Ascending aorta (tissue), 2 donors: ENCODE measurements around the gene MFSD6. TPM values are rescaled to one million over a fixed set of nuclear protein-coding genes. Genes with fewer than 3 reads are reported as not detected.
A peak's percentile ranks its signal among the peaks of the same experiment; 100 is the strongest.

Experiments
- DNase-seq, 2 donors: peaks; one replicate each; pipeline ENCODE4 v3.0.0-alpha.2; 2019; ENCODE audit warnings: low spot score in 2 of 2
- H3K27ac ChIP-seq, 2 donors: fragments of 200-600 bp; sonication (generic); one replicate each; pipeline ENCODE4 v1.5.1; 2016 to 2017; ENCODE audit warnings: mild to moderate bottlenecking in 1 of 2
- H3K27me3 ChIP-seq: fragments of 200-600 bp; sonication (generic); one replicate; pipeline ENCODE4 v1.5.1; 2017
- H3K36me3 ChIP-seq, 2 donors: fragments of 200-600 bp; sonication (generic); one replicate each; pipeline ENCODE4 v1.5.1; 2016
- H3K4me1 ChIP-seq, 2 donors: fragments of 200-600 bp; sonication (generic); one replicate each; pipeline ENCODE4 v1.5.1; 2016 to 2017; ENCODE audit warnings: mild to moderate bottlenecking in 1 of 2
- H3K4me3 ChIP-seq, 2 donors: fragments of 200-600 bp; sonication (generic); one replicate each; pipeline ENCODE4 v1.5.1; 2016 to 2017; ENCODE audit warnings: mild to moderate bottlenecking in 1 of 2
- H3K9me3 ChIP-seq, 2 donors: fragments of 200-600 bp; sonication (generic); one replicate each; pipeline ENCODE4 v1.5.1; 2016
- intact Hi-C: fragments of 100-400 bp; cut with DNase I; formaldehyde crosslinking; loops from one replicate; pipeline ENCODE4 v1.15.1; 2023
- total RNA-seq: library from RNA; depleted of rRNA; stranded (reverse); fragments of >200 nt; gene quantifications from one replicate; pipeline ENCODE4 v1.1.0, GENCODE V29; 2016
- TF ChIP-seq, protein P1 (sequence below), 3 experiments: fragments of 200-600 bp in 2 of 3; fragments of 450-650 bp in 1 of 3; sonication (generic) in 2 of 3; IDR thresholded peaks; one replicate each; pipeline ENCODE4 v1.5.1; 2016 to 2019; ENCODE audit warnings: antibody characterized with exemption in 3 of 3, mild to moderate bottlenecking in 1 of 3, moderate library complexity in 1 of 3

MFSD6 gene
- total RNA-seq, 1 donor from 2014 or later, result 53.2 TPM

DNA sequence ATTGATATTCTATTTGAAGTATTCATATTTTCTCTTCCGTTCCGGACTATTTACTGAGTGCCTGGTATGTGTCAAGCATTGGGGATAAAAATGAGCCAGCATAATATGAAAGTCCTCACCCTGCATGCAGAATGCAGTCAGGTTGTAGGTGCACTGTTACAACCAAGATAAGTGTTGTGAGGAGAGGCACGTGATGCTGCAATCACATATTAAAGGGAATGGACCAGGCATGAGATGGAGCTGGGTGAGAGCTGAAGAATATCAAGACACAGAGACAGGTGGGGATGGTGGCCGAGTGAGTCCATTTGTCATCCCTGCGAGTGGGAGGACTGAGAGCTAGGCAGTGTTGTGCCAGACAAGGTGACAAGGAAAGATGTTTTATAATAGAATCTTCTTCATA is 52.3 kb downstream of the MFSD6 start:
- Histone ChIP-seq H3K27me3 (no peaks in the 10 kb centered on the region), H3K4me1 (no peaks in the 10 kb centered on the region), H3K9me3 (no peaks in the 10 kb centered on the region), H3K27ac (no peak overlapping the region), H3K36me3 (no peaks in the 10 kb centered on the region), H3K4me3 (no peak overlapping the region)
- TF ChIP-seq, protein P1, sequence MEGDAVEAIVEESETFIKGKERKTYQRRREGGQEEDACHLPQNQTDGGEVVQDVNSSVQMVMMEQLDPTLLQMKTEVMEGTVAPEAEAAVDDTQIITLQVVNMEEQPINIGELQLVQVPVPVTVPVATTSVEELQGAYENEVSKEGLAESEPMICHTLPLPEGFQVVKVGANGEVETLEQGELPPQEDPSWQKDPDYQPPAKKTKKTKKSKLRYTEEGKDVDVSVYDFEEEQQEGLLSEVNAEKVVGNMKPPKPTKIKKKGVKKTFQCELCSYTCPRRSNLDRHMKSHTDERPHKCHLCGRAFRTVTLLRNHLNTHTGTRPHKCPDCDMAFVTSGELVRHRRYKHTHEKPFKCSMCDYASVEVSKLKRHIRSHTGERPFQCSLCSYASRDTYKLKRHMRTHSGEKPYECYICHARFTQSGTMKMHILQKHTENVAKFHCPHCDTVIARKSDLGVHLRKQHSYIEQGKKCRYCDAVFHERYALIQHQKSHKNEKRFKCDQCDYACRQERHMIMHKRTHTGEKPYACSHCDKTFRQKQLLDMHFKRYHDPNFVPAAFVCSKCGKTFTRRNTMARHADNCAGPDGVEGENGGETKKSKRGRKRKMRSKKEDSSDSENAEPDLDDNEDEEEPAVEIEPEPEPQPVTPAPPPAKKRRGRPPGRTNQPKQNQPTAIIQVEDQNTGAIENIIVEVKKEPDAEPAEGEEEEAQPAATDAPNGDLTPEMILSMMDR (IDR thresholded peaks at IDR 0.05), result no peak
- intact Hi-C loops, result no loop called here
- DNase-seq, result no peak

DNA sequence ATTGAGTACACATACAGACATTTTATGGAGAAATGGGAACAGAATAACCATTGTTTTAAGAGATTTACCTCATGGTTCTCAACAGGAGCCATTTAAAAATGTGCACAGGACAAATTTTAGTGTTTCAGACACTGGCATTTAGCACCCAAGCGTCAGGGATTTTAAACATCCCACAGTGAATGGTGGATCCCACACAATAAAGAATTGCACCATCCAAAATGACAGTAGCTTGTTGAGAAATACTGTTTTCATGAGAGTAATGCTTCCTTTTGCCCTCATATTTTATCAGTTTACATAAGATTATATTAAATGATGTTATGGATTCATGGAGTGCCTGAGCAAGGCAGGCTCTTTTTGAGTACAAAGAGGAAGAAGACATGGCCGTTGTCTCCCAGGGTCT is 54.0 kb downstream of the MFSD6 start:
- H3K4me1 ChIP-seq, result no peaks in the 10 kb centered on the region
- TF ChIP-seq, protein P1 (IDR thresholded peaks at IDR 0.05), result no peak
- no peak overlapping the region for H3K27ac ChIP-seq
- H3K9me3 ChIP-seq, result no peaks in the 10 kb centered on the region
- no peaks in the 10 kb centered on the region for H3K36me3 ChIP-seq
- no peak for DNase-seq
- intact Hi-C loops, result no loop called here
- no peak overlapping the region for H3K4me3 ChIP-seq
- H3K27me3 ChIP-seq, result no peaks in the 10 kb centered on the region

DNA sequence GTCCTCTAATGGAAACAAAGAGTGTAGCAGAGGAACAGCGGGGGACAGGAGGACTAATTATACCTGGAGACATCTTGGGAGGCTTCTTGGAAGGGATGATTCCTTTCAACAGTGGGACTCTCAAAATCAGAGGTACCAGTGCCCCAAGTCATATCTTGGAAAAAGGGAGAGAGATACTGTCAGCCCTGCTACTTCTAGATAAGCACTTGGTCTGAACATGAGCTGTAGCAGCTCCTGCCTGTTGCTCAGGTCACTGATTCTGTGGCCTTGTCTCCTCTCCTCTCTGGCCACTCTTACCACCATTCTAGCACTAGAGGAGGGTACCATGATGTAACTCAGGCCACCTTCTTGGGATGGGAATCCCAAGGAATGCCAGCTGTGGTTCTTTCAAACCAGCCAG is 54.5 kb downstream of the MFSD6 start:
- TF ChIP-seq, protein P1 (IDR thresholded peaks at IDR 0.05), result no peak
- intact Hi-C loops, result no loop called here
- no peaks in the 10 kb centered on the region for H3K27me3 ChIP-seq
- no peak for DNase-seq
- H3K4me1 ChIP-seq, result no peaks in the 10 kb centered on the region
- no peaks in the 10 kb centered on the region for H3K36me3 ChIP-seq
- no peaks in the 10 kb centered on the region for H3K9me3 ChIP-seq
- H3K4me3 ChIP-seq, result no peak overlapping the region
- H3K27ac ChIP-seq, result no peak overlapping the region

DNA sequence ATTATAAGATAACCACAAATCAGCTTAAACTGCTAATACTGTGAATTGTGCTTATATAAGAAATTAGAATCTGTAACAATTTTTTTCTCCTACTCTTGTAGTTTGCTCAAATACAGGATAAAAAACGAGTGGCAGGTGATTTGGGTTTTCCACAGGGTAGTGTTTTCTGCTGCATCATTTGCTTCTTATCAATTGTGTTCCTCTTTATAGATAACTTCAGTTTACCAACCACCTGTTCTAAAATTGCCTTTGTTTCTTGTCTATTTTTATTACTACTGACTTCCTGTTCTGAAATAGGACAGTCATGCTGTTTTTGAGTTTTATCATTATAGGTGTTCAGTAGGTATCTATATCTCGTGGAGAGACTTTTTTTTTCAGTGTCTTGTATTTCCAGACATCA is 56.9 kb downstream of the MFSD6 start:
- no peak for DNase-seq
- no peak overlapping the region for H3K4me3 ChIP-seq
- no peak overlapping the region for H3K27ac ChIP-seq
- TF ChIP-seq, protein P1 (IDR thresholded peaks at IDR 0.05), result no peak
- no peaks in the 10 kb centered on the region for H3K36me3 ChIP-seq
- peaks cover 0 to 16% of the 10 kb centered on the region in 2 donors for H3K4me1 ChIP-seq
- intact Hi-C loops, result no loop called here
- H3K27me3 ChIP-seq, result no peaks in the 10 kb centered on the region
- H3K9me3 ChIP-seq, result no peaks in the 10 kb centered on the region

DNA sequence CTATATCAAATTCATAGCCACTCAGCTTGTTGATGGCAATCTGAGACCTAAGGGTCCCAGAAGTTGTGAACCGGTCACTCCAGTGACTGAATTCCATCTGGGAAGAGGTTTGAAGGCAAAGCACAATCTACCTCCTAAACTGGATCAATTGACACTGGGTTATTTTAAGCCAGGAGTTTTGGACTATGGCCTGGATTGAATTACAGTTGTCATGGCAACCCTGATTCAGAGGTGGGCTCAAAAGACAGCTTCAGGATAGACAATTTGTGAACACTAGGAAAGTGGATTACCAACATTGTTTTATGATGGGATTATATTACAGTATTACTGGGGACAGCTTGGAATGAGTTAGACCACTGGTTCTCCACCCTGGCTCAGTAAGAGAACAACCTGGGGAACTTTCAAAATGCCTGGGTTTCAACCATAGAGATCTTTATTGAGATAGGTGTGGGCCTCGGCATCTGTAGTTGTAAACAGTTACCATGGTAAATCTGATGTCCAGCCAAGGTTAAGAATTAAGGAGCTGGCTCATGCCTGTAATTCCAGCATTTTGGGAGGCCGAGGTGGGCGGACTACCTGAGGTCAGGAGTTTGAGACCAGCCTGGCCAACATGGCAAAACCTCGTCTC is 58.8 kb downstream of the MFSD6 start:
- no peaks in the 10 kb centered on the region for H3K27me3 ChIP-seq
- peaks cover 0 to 16% of the 10 kb centered on the region in 2 donors for H3K4me1 ChIP-seq
- TF ChIP-seq, protein P1 (IDR thresholded peaks at IDR 0.05), result no peak
- H3K27ac ChIP-seq, result peak overlapping the region in 1 of 2 donors; percentile 37
- H3K36me3 ChIP-seq, result no peaks in the 10 kb centered on the region
- no peaks in the 10 kb centered on the region for H3K9me3 ChIP-seq
- intact Hi-C loops, result no loop called here
- peak overlapping the region in 1 of 2 donors; percentile 26 for H3K4me3 ChIP-seq
- DNase-seq, result no peak
